ENCODE results near the gene GRK6. TPM values are rescaled to one million over a fixed set of nuclear protein-coding genes. Genes with fewer than 3 reads are reported as not detected.

The GRK6 gene
- total RNA-seq, 4 donors from 2014 or later, result 29.1 to 44.7 (median 36.3) TPM

DNA sequence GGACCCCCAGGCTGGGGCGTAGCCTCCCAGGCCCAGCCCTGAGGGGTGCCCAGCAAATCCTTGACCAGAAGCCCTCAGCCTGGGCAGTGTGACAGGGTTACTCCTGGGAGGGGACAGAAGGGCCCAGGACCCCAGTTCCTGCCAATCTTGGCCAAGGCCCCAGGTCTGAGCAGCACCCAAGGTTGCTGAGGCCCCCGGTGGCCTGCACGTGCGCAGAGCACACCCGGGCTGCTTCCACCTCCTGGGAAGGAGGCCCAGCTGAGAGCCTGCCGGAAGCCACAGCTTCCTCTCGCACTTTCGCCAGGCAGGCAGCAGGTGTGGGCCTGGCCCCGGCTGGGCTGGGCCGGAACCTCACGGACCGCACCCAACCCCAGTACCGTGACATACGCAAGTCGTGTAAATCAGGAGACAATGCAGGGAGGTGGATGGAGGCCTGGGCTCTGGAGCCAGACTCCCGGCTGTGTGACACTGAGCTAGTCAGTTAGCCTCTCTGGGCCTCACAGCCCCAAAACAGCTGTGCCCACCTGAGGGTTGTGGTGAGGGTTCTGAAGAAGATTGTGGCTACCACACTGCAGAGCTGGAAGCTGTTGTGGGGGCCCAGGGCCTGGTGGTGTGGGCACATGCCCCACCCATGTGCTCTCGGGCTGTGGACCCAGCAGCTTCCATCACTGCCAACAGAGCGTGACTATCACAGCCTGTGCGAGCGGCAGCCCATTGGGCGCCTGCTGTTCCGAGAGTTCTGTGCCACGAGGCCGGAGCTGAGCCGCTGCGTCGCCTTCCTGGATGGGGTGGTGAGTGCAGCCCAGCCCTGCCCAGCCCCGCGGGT, 5.1 kb downstream of the GRK6 start:
- Histone ChIP-seq H3K27me3 (no peaks in the 10 kb centered on the region), H3K36me3 (peaks cover 45 to 70% (median 62%) of the 10 kb centered on the region in 4 donors), H3K4me3 (no peak overlapping the region), H3K4me1 (peaks cover 40 to 59% (median 55%) of the 10 kb centered on the region in 4 donors), H3K27ac (replicated peaks in 1 of 4) (peak overlapping the region in 2 of 4 donors; percentile 21 to 36), H3K9me3 (no peaks in the 10 kb centered on the region)
- TF ChIP-seq POLR2A (IDR thresholded peaks at IDR 0.05; ENCODE audit: low read depth) (no peak), EP300 (IDR thresholded peaks at IDR 0.05) (no peak), POLR2AphosphoS5 (IDR thresholded peaks at IDR 0.05) (peak in 1 of 2 donors; percentile 21)
- 77% methylated on average over 5 of the region's 29 CpGs for WGBS
- intact Hi-C loops (cut with DNase I), result no loop called here
- DNase-seq (ENCODE audit: extremely low spot score), result no peak

DNA sequence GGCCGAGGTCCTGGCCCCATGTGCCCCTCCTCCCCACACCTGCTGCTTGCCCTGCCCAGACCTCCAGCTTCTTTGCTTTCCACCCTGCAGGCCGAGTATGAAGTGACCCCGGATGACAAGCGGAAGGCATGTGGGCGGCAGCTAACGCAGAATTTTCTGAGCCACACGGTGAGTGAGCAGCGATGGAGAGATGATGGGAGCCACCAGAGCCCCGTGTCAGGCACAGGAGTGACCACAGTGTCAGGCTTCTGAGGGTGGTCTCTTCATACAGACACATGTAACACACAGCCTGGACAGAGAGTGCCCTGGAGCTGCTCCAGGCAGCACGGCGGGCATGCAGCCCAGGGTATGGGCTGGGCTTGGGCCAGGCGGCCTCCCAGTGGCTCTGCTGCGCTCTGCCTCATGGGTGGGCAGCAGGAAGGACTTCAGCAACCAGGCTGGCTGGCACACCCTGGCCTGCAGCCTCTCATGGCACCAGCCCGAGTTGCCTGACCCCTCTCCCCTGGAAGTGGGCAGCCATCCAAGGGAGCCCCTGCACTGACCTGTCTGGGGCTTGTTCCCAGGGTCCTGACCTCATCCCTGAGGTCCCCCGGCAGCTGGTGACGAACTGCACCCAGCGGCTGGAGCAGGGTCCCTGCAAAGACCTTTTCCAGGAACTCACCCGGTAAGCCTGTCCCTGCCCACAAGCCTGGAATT, 5.8 kb downstream of the GRK6 start:
- DNase-seq (ENCODE audit: extremely low spot score), result no peak
- H3K36me3 ChIP-seq, result peaks cover 46 to 78% (median 69%) of the 10 kb centered on the region in 4 donors
- H3K9me3 ChIP-seq, result no peaks in the 10 kb centered on the region
- WGBS, result 67% methylated on average over 13 of the region's 18 CpGs
- no peak for TF ChIP-seq POLR2A (IDR thresholded peaks at IDR 0.05; ENCODE audit: low read depth)
- no peak for TF ChIP-seq POLR2AphosphoS5 (IDR thresholded peaks at IDR 0.05)
- no peak for TF ChIP-seq EP300 (IDR thresholded peaks at IDR 0.05)
- TF ChIP-seq, protein P1, sequence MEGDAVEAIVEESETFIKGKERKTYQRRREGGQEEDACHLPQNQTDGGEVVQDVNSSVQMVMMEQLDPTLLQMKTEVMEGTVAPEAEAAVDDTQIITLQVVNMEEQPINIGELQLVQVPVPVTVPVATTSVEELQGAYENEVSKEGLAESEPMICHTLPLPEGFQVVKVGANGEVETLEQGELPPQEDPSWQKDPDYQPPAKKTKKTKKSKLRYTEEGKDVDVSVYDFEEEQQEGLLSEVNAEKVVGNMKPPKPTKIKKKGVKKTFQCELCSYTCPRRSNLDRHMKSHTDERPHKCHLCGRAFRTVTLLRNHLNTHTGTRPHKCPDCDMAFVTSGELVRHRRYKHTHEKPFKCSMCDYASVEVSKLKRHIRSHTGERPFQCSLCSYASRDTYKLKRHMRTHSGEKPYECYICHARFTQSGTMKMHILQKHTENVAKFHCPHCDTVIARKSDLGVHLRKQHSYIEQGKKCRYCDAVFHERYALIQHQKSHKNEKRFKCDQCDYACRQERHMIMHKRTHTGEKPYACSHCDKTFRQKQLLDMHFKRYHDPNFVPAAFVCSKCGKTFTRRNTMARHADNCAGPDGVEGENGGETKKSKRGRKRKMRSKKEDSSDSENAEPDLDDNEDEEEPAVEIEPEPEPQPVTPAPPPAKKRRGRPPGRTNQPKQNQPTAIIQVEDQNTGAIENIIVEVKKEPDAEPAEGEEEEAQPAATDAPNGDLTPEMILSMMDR (IDR thresholded peaks at IDR 0.05), result no peak
- no peak overlapping the region for H3K4me3 ChIP-seq
- H3K27ac ChIP-seq (replicated peaks in 1 of 4), result peak overlapping the region in 2 of 4 donors; percentile 21 to 36
- intact Hi-C loops (cut with DNase I), result no loop called here
- no peaks in the 10 kb centered on the region for H3K27me3 ChIP-seq
- peaks cover 37 to 55% (median 51%) of the 10 kb centered on the region in 4 donors for H3K4me1 ChIP-seq

DNA sequence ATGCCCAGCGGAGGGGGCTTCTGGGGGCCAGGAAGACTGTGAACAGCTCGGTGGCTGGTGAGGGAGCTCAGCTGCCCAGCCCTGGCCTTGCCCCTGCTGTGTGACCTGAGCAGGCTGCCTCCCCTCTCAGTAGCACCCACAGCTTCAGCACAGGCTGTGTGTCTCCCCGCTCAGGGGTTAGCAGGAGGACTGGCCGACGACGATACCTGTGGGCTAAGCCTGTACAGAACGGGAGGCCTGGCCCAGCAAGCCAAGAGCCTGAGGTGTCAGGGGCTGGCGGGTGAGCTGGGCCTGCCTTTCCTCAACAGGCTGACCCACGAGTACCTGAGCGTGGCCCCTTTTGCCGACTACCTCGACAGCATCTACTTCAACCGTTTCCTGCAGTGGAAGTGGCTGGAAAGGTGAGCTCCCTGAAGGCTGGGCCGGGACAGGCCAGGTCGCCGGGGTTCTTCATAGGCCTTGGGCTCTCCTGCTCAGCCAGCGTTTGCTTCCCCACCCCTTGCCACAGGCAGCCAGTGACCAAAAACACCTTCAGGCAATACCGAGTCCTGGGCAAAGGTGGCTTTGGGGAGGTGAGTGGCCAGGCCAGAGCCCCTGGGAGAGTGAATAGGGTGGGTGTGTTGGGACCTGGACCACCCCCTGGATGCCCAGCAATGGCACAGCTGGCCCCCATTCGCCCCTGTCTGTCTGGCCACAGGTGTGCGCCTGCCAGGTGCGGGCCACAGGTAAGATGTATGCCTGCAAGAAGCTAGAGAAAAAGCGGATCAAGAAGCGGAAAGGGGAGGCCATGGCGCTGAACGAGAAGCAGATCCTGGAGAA, 6.6 kb downstream of the GRK6 start:
- Histone ChIP-seq H3K9me3 (no peaks in the 10 kb centered on the region), H3K27me3 (no peaks in the 10 kb centered on the region), H3K27ac (replicated peaks in 1 of 4) (no peak overlapping the region), H3K36me3 (peaks cover 46 to 85% (median 77%) of the 10 kb centered on the region in 4 donors), H3K4me1 (peaks cover 29 to 47% (median 43%) of the 10 kb centered on the region in 4 donors), H3K4me3 (no peak overlapping the region)
- no peak for DNase-seq (ENCODE audit: extremely low spot score)
- 98% methylated on average over 13 of the region's 25 CpGs for WGBS
- TF ChIP-seq, protein P1 (IDR thresholded peaks at IDR 0.05), result no peak
- no peak for TF ChIP-seq POLR2AphosphoS5 (IDR thresholded peaks at IDR 0.05)
- TF ChIP-seq EP300 (IDR thresholded peaks at IDR 0.05), result no peak
- TF ChIP-seq POLR2A (IDR thresholded peaks at IDR 0.05; ENCODE audit: low read depth), result no peak
- intact Hi-C loops (cut with DNase I), result no loop called here

DNA sequence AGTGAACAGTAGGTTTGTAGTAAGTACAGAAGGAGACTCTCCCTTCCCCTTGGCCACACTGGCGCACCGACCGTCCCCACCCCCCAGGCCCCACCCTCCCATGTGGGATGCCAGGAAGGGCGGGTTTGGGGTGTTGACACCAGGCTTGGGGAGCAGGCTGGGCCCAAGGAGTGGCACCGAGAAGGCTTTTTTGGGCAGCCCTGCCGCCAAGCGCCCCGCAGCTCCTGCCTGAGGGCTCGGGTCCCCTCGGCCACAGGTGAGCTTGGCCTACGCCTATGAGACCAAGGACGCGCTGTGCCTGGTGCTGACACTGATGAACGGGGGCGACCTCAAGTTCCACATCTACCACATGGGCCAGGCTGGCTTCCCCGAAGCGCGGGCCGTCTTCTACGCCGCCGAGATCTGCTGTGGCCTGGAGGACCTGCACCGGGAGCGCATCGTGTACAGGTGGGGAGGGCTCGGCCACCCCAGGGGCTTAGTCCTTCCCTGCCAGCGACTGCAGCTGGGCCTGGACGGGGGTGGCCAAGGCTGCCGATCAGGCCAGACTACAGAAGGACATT, 7.3 kb downstream of the GRK6 start:
- WGBS, result 92% methylated on average over 23 of the region's 29 CpGs
- H3K36me3 ChIP-seq, result peaks cover 46 to 92% (median 83%) of the 10 kb centered on the region in 4 donors

More for the DNA sequence above, 7.3 kb downstream of the GRK6 start:
- no peaks in the 10 kb centered on the region for H3K27me3 ChIP-seq
- H3K9me3 ChIP-seq, result no peaks in the 10 kb centered on the region
- peaks cover 24 to 40% (median 36%) of the 10 kb centered on the region in 4 donors for H3K4me1 ChIP-seq
- intact Hi-C loops (cut with DNase I), result no loop called here
- no peak for DNase-seq (ENCODE audit: extremely low spot score)
- no peak overlapping the region for H3K27ac ChIP-seq (replicated peaks in 1 of 4)
- TF ChIP-seq, protein P1 (IDR thresholded peaks at IDR 0.05), result no peak
- TF ChIP-seq POLR2A (IDR thresholded peaks at IDR 0.05; ENCODE audit: low read depth) (no peak), EP300 (IDR thresholded peaks at IDR 0.05) (no peak), POLR2AphosphoS5 (IDR thresholded peaks at IDR 0.05) (no peak)
- no peak overlapping the region for H3K4me3 ChIP-seq
